Prostate gland (tissue), 2 donors: ENCODE results near the gene GPR171.

Experiments
- POLR2A ChIP-seq: fragments of 450-650 bp; IDR thresholded peaks from one replicate; pipeline ENCODE4 v1.6.1; 2016; ENCODE audit warnings: antibody characterized with exemption, mild to moderate bottlenecking
- POLR2AphosphoS5 ChIP-seq: sonication (generic); formaldehyde crosslinking; IDR thresholded peaks from one replicate; pipeline ENCODE4 v1.6.1; 2017; ENCODE audit warnings: antibody characterized with exemption
- TF ChIP-seq, protein P1 (sequence below), 4 experiments: fragments of 200-600 bp in 2 of 4; fragments of 450-650 bp in 2 of 4; sonication (generic) in 2 of 4; IDR thresholded peaks; 1 replicate in 3 of 4; 2 replicates in 1 of 4; pipeline ENCODE4 v1.5.1; 2016 to 2019; ENCODE audit warnings: antibody characterized with exemption in 4 of 4, mild to moderate bottlenecking in 2 of 4, moderate library complexity in 2 of 4

DNA sequence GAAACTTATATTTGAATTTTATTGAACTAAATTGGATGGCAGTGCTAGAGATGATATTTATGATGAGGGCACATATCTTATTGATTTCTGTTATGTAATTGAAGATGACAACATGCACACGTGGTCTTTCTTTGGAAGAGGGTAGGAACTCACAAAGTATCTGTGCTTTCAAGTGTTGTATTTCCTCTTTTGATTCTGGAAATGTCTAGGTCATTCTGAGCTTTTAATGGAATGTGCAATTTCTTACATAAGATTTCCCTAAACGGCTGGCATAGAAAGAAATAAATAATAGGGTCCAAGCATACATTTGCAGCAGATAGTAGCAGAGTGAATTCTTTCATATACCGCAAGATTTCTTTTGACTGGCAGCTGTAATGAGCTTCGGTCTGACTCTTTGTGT is 10.1 kb upstream of the GPR171 start:
- TF ChIP-seq POLR2AphosphoS5, result no peak
- TF ChIP-seq, protein P1, sequence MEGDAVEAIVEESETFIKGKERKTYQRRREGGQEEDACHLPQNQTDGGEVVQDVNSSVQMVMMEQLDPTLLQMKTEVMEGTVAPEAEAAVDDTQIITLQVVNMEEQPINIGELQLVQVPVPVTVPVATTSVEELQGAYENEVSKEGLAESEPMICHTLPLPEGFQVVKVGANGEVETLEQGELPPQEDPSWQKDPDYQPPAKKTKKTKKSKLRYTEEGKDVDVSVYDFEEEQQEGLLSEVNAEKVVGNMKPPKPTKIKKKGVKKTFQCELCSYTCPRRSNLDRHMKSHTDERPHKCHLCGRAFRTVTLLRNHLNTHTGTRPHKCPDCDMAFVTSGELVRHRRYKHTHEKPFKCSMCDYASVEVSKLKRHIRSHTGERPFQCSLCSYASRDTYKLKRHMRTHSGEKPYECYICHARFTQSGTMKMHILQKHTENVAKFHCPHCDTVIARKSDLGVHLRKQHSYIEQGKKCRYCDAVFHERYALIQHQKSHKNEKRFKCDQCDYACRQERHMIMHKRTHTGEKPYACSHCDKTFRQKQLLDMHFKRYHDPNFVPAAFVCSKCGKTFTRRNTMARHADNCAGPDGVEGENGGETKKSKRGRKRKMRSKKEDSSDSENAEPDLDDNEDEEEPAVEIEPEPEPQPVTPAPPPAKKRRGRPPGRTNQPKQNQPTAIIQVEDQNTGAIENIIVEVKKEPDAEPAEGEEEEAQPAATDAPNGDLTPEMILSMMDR (IDR thresholded peaks at IDR 0.05), result no peak
- no peak for TF ChIP-seq POLR2A
